ENCODE measurements around the gene LRRC56. TPM values are rescaled to one million over a fixed set of nuclear protein-coding genes. Genes with fewer than 3 reads are reported as not detected.

LRRC56 gene
- total RNA-seq, 2 donors from 2014 or later = 1.9 to 9.1 TPM

GRCh38 chr11:531919-532526, 5.3 kb upstream of the LRRC56 start:
- H3K36me3 ChIP-seq = peaks cover 4 to 18% of the 10 kb centered on the region in 2 donors
- H3K27me3 ChIP-seq (replicated peaks; ENCODE audit: insufficient read depth) = no peaks in the 10 kb centered on the region
- no peak for DNase-seq (ENCODE audit: low spot score)
- TF ChIP-seq CTCF (IDR thresholded peaks at IDR 0.05) = no peak
- TF ChIP-seq POLR2AphosphoS5 (IDR thresholded peaks at IDR 0.05) = no peak
- no peak for TF ChIP-seq POLR2A (IDR thresholded peaks at IDR 0.05)
- WGBS = 82% methylated on average over 18 of the region's 18 CpGs
- H3K4me1 ChIP-seq (replicated peaks) = peaks cover 13% of the 10 kb centered on the region
- H3K9me3 ChIP-seq = no peaks in the 10 kb centered on the region
- H3K27ac ChIP-seq = no peak overlapping the region
- no peak overlapping the region for H3K4me3 ChIP-seq
- intact Hi-C loops (cut with DNase I) = no loop called here

GRCh38 chr11:532527-532985, 4.8 kb upstream of the LRRC56 start:
- no peak for DNase-seq (ENCODE audit: low spot score)
- peaks cover 4 to 18% of the 10 kb centered on the region in 2 donors for H3K36me3 ChIP-seq
- intact Hi-C loops (cut with DNase I) = no loop called here
- peaks cover 19% of the 10 kb centered on the region for H3K4me1 ChIP-seq (replicated peaks)
- H3K27ac ChIP-seq = no peak overlapping the region
- TF ChIP-seq CTCF (IDR thresholded peaks at IDR 0.05) (no peak), POLR2AphosphoS5 (IDR thresholded peaks at IDR 0.05) (no peak), POLR2A (IDR thresholded peaks at IDR 0.05) (no peak)
- WGBS = 87% methylated on average over 23 of the region's 23 CpGs
- H3K27me3 ChIP-seq (replicated peaks; ENCODE audit: insufficient read depth) = no peaks in the 10 kb centered on the region
- H3K4me3 ChIP-seq = no peak overlapping the region
- no peaks in the 10 kb centered on the region for H3K9me3 ChIP-seq

- 86% methylated on average over 33 of the region's 33 CpGs for WGBS
- Histone ChIP-seq H3K36me3 (peaks cover 4 to 18% of the 10 kb centered on the region in 2 donors), H3K4me1 (replicated peaks) (peaks cover 23% of the 10 kb centered on the region), H3K4me3 (no peak overlapping the region), H3K27me3 (replicated peaks; ENCODE audit: insufficient read depth) (no peaks in the 10 kb centered on the region), H3K27ac (no peak overlapping the region), H3K9me3 (no peaks in the 10 kb centered on the region)
- TF ChIP-seq POLR2AphosphoS5 (IDR thresholded peaks at IDR 0.05) (no peak), CTCF (IDR thresholded peaks at IDR 0.05) (no peak), POLR2A (IDR thresholded peaks at IDR 0.05) (no peak)
- DNase-seq (ENCODE audit: low spot score) = no peak
- intact Hi-C loops (cut with DNase I) = no loop called here
Measured at GRCh38 chr11:532986-533585, 4.2 kb upstream of the LRRC56 start.

- Histone ChIP-seq H3K36me3 (peaks cover 4 to 18% of the 10 kb centered on the region in 2 donors), H3K4me3 (peak overlapping the region; percentile 76 to 81), H3K27ac (peak overlapping the region in 1 of 2 donors; percentile 82), H3K9me3 (no peaks in the 10 kb centered on the region), H3K4me1 (replicated peaks) (peaks cover 23% of the 10 kb centered on the region), H3K27me3 (replicated peaks; ENCODE audit: insufficient read depth) (no peaks in the 10 kb centered on the region)
- intact Hi-C loops (cut with DNase I) = no loop called here
- no peak for TF ChIP-seq POLR2AphosphoS5 (IDR thresholded peaks at IDR 0.05)
- no peak for TF ChIP-seq CTCF (IDR thresholded peaks at IDR 0.05)
- no peak for DNase-seq (ENCODE audit: low spot score)
- WGBS = 76% methylated on average over 37 of the region's 37 CpGs
Measured at GRCh38 chr11:533586-534395, 3.5 kb upstream of the LRRC56 start.
